Lower lobe of right lung (tissue), 2 donors: Measurements from ENCODE around the gene MICU1. TPM values are rescaled to one million over a fixed set of nuclear protein-coding genes. Genes with fewer than 3 reads are reported as not detected.
A peak's percentile ranks its signal among the peaks of the same experiment; 100 is the strongest.

Source experiments
- ATAC-seq, 2 donors: fragments of 200-7000 bp; cut with Tn5 transposase; one replicate each; pipeline ENCODE4 v1.9.1; 2020 to 2022; ENCODE audit warnings: mild to moderate bottlenecking in 2 of 2, moderate library complexity in 2 of 2
- DNase-seq: peaks from one replicate; pipeline ENCODE4 v3.0.0-alpha.2; 2020
- H3K27ac ChIP-seq: fragments of 200-600 bp; one replicate; pipeline ENCODE4 v1.8.0; 2022
- H3K27me3 ChIP-seq: fragments of 200-600 bp; one replicate; pipeline ENCODE4 v1.8.0; 2022; ENCODE audit warnings: low read depth
- H3K36me3 ChIP-seq: fragments of 200-600 bp; one replicate; pipeline ENCODE4 v1.8.0; 2022; ENCODE audit warnings: mild to moderate bottlenecking
- H3K4me1 ChIP-seq: fragments of 200-600 bp; one replicate; pipeline ENCODE4 v1.8.0; 2022
- H3K4me3 ChIP-seq: fragments of 200-600 bp; one replicate; pipeline ENCODE4 v1.8.0; 2022; ENCODE audit warnings: mild to moderate bottlenecking
- H3K9me3 ChIP-seq: fragments of 200-600 bp; one replicate; pipeline ENCODE4 v1.8.0; 2022
- CTCF ChIP-seq: fragments of 200-600 bp; IDR thresholded peaks from one replicate; pipeline ENCODE4 v1.8.0; 2022; ENCODE audit warnings: antibody characterized with exemption, mild to moderate bottlenecking
- intact Hi-C: fragments of 100-400 bp; cut with DNase I; formaldehyde crosslinking; loops from one replicate; pipeline ENCODE4 v1.11.0; 2022
- total RNA-seq: library from RNA; stranded (reverse); fragmentation: NEBNext Ultra II Directional; extraction: Animal tissue kit (Norgen Biotek cat#: 25700); gene quantifications from one replicate; pipeline ENCODE4 v1.2.1, GENCODE V29; 2021
- donor health status: DM: no; HTN: yes; CAD: no; lungs with severe emphysema.

MICU1 gene
- total RNA-seq, 1 donor from 2014 or later = 57.1 TPM

GRCh38 chr10:72626444-72626754, 520 bp upstream of the MICU1 start:
- intact Hi-C loops = no loop called here

GRCh38 chr10:72625276-72625607, 637 bp downstream of the MICU1 start:
- H3K36me3 ChIP-seq = no peaks in the 10 kb centered on the region
- DNase-seq = no peak
- intact Hi-C loops = no loop called here
- peak overlapping the region; percentile 82 for H3K27ac ChIP-seq
- no peak for TF ChIP-seq CTCF
- peak overlapping the region; percentile 78 for H3K4me3 ChIP-seq
- peak in 1 of 2 donors; percentile 26 for ATAC-seq
- no peaks in the 10 kb centered on the region for H3K27me3 ChIP-seq
- H3K9me3 ChIP-seq = no peaks in the 10 kb centered on the region
- peaks cover 13% of the 10 kb centered on the region for H3K4me1 ChIP-seq

More at GRCh38 chr10:72626444-72626754, 520 bp upstream of the MICU1 start:
- Histone ChIP-seq H3K27ac (peak overlapping the region; percentile 82), H3K36me3 (no peaks in the 10 kb centered on the region), H3K9me3 (no peaks in the 10 kb centered on the region), H3K27me3 (no peaks in the 10 kb centered on the region), H3K4me1 (peaks cover 13% of the 10 kb centered on the region), H3K4me3 (peak overlapping the region; percentile 78)
- DNase-seq = no peak
- TF ChIP-seq CTCF = no peak
- no peak for ATAC-seq

GRCh38 chr10:72622271-72622670, 3.6 kb downstream of the MICU1 start:
- no peaks in the 10 kb centered on the region for H3K36me3 ChIP-seq
- DNase-seq = no peak
- H3K27ac ChIP-seq = no peak overlapping the region
- H3K4me3 ChIP-seq = no peak overlapping the region
- intact Hi-C loops = no loop called here
- no peaks in the 10 kb centered on the region for H3K9me3 ChIP-seq
- peaks cover 13% of the 10 kb centered on the region for H3K4me1 ChIP-seq
- ATAC-seq = no peak
- no peak for TF ChIP-seq CTCF
- no peaks in the 10 kb centered on the region for H3K27me3 ChIP-seq

- no peak for TF ChIP-seq CTCF
- H3K27ac ChIP-seq = no peak overlapping the region
- intact Hi-C loops = no loop called here
- H3K4me1 ChIP-seq = peaks cover 12% of the 10 kb centered on the region
- ATAC-seq (no peak), DNase-seq (no peak)
- H3K9me3 ChIP-seq = peaks cover 3% of the 10 kb centered on the region
- no peaks in the 10 kb centered on the region for H3K36me3 ChIP-seq
- H3K27me3 ChIP-seq = no peaks in the 10 kb centered on the region
- no peak overlapping the region for H3K4me3 ChIP-seq
These were observed 9.2 kb downstream of the MICU1 start for GRCh38 chr10:72616716-72617115.

GRCh38 chr10:72615970-72616369, 9.9 kb downstream of the MICU1 start:
- H3K27me3 ChIP-seq = no peaks in the 10 kb centered on the region
- peaks cover 16% of the 10 kb centered on the region for H3K4me1 ChIP-seq
- DNase-seq (no peak), ATAC-seq (no peak)
- TF ChIP-seq CTCF = no peak
- H3K4me3 ChIP-seq = no peak overlapping the region
- no peaks in the 10 kb centered on the region for H3K36me3 ChIP-seq
- H3K27ac ChIP-seq = no peak overlapping the region
- intact Hi-C loops = no loop called here
- H3K9me3 ChIP-seq = peaks cover 3% of the 10 kb centered on the region

GRCh38 chr10:72612203-72612826, 13.6 kb downstream of the MICU1 start:
- ATAC-seq (no peak), DNase-seq (no peak)
- Histone ChIP-seq H3K27me3 (no peaks in the 10 kb centered on the region), H3K4me1 (peaks cover 16% of the 10 kb centered on the region), H3K36me3 (no peaks in the 10 kb centered on the region), H3K4me3 (peak overlapping the region; percentile 24), H3K9me3 (peaks cover 3% of the 10 kb centered on the region), H3K27ac (no peak overlapping the region)
- intact Hi-C loops = no loop called here
- no peak for TF ChIP-seq CTCF
